HAP-1 (cell line): ENCODE results near the gene OSTN.
"Not testable (repeated sequence)": the region's sequence is repeated elsewhere in the genome, so short reads cannot be mapped to it uniquely, and the experiment has no call there.

Experiments
- DNase-seq, 2 experiments: peaks; one replicate each; pipeline ENCODE4 v3.0.0-alpha.2; 2016 to 2020; ENCODE audit warnings: low spot score in 2 of 2
- H3K27me3 ChIP-seq: fragments of 250-450 bp; sonication (Bioruptor Pico); 2 replicates; pipeline ENCODE4 v1.5.1; 2020; ENCODE audit warnings: low read depth, mild to moderate bottlenecking, moderate library complexity
- H3K36me3 ChIP-seq: fragments of 250-450 bp; sonication (Bioruptor Pico); replicated peaks from 2 replicates; pipeline ENCODE4 v1.5.1; 2020; ENCODE audit warnings: mild to moderate bottlenecking
- H3K4me1 ChIP-seq: fragments of 250-450 bp; sonication (Bioruptor Pico); 2 replicates; pipeline ENCODE4 v1.5.1; 2020; ENCODE audit warnings: mild to moderate bottlenecking
- H3K4me3 ChIP-seq: fragments of 250-450 bp; sonication (Bioruptor Pico); 2 replicates; pipeline ENCODE4 v1.5.1; 2020; ENCODE audit warnings: mild to moderate bottlenecking, moderate library complexity
- H3K9me3 ChIP-seq: fragments of 250-450 bp; sonication (Bioruptor Pico); 2 replicates; pipeline ENCODE4 v1.5.1; 2020; ENCODE audit warnings: mild to moderate bottlenecking, moderate library complexity
- in situ Hi-C: fragments of 300-500 bp; cut with MboI; formaldehyde crosslinking; loops from 3 replicates; pipeline ENCODE4 v1.14.3; 2020; ENCODE audit warnings: low sequenced_read_pairs, inconsistent platforms, mixed read lengths

Gene OSTN

DNA sequence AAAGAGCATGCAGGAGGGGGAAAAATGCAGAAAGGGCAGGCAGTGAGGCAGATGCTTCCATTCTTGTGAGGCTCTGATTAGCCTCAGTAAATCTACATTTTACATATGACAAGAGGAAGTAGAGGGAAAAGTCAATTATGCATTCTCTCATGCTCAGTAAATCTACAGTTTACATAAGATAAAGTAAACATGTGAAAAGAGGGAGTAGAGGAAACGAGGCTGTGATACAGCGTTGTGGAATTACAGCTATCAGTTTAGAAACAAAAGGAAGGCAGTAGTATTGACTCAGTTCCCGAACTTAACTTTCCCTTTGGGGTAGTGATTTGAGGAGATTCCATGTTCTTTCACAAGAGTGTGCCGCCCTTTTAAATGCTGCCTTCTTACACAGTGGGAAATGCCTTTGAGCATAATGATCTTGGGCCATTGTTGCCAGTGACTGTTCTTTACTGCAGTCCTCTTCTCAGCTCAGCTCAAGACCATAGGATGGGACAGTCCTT lies 39.3 kb downstream of the OSTN start:
- in situ Hi-C loops, result no loop called here
- H3K4me1 ChIP-seq, result peaks cover 42% of the 10 kb centered on the region
- peak in 1 of 2 experiments; percentile 16 for DNase-seq
- H3K36me3 ChIP-seq, result no peaks in the 10 kb centered on the region
- no peaks in the 10 kb centered on the region for H3K27me3 ChIP-seq
- H3K4me3 ChIP-seq, result no peak overlapping the region
- no peaks in the 10 kb centered on the region for H3K9me3 ChIP-seq

DNA sequence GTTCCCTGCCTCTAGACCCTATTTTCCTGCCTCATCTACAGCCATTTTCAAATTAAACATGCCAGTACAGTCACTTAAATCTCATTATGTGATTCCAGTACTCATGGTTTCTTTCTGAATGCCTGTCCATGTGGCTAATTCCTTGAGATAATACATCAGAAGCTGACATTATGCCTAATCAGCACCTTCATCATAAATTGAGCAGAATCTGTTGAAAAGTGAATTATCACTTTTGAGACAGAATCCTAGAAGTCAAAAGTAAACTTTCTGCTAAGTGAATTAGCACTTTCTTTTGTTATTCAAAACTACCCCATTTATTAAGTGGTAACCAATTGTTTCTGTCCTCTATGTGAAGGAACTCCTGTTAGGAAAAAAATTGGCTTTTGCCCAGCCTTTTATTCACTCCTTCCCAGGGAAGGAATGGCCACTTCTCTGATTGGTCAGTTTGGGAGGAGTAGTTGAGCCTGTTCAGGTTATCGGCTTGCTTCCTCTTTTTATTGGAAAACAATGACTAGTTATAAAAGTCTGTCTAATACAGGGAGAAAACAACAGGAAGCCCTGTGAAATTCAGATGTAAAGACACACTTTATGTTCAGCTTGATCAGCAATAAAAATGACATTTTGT lies 40.5 kb downstream of the OSTN start:
- H3K4me3 ChIP-seq, result no peak overlapping the region
- no peaks in the 10 kb centered on the region for H3K9me3 ChIP-seq
- H3K27me3 ChIP-seq, result no peaks in the 10 kb centered on the region
- DNase-seq, result peak; percentile 68 to 76
- in situ Hi-C loops, result no loop called here
- H3K36me3 ChIP-seq, result no peaks in the 10 kb centered on the region
- peaks cover 42% of the 10 kb centered on the region for H3K4me1 ChIP-seq

DNA sequence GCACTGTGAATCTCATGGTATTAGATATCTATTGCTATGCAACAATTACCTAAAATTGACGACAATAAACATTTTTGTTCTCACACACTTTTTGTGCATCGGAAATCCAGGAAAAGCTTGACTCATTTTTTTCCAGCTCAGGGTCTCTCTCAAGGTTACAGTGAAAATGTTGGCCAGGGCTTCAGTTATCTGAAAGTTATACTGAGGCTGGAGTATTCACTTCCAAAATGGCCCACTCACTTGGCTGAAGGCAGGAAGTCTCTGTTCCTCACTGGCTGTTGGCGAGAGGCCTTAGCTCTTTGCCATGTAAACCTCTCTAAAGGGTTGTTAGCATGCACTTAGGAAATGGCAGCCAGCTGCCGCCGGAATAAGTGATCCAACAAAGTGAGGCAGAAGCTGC lies 41.4 kb downstream of the OSTN start:
- Histone ChIP-seq H3K9me3 (no peaks in the 10 kb centered on the region), H3K4me3 (no peak overlapping the region), H3K36me3 (no peaks in the 10 kb centered on the region), H3K4me1 (peaks cover 42% of the 10 kb centered on the region), H3K27me3 (no peaks in the 10 kb centered on the region)
- DNase-seq, result no peak
- in situ Hi-C loops, result no loop called here

DNA sequence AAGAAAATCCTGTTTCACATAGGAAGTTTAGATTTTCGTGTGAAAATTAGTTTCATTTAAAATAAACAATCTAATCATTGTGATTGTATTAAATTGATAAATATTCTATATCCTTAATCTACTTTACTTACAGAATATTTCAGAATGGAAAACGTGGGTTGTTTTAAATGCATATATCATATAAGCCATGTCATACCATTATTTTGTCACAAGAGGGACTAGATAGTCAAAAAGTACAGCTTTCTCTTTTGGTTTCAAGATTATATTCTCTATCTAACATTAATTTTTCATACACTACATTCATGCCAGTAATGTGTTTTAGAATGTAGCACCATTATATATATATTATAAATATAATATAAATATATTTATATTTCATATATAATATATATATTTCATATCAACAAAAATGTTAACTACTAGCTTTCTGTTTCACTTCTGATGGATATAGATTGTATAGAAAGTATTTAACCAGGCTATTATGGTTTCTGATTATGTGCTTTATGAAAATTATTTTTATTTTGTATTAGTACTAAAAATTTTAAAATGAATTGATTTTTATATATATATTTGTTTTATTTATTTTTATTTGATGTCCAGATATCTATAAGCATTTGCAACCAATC lies 45.3 kb downstream of the OSTN start:
- in situ Hi-C loops, result no loop called here
- peak in 1 of 2 experiments; percentile 22 for DNase-seq

DNA sequence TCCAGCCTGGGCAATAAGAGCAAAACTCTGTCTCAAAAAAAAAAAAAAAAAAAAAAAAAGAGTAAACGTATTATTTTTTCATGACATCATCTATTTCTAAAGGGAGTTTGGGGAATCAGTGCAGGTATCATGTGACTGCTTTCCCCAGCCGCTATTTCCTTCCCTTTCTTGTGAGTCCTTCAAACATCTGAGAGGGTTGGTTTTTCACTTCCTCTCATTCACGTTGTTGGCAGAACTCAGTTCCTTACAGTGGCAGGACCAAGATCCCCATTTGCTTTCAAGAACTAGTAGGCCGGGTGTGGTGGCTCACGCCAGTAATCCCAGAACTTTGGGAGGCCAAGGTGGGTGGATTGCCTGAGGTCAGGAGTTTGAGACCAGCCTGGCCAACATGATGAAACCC lies 47.0 kb downstream of the OSTN start:
- H3K36me3 ChIP-seq, H3K4me1 ChIP-seq, DNase-seq, H3K9me3 ChIP-seq, H3K4me3 ChIP-seq, H3K27me3 ChIP-seq, in situ Hi-C loops: not testable (repeated sequence)

More for the DNA sequence above, 45.3 kb downstream of the OSTN start:
- H3K4me1 ChIP-seq, result peaks cover 15% of the 10 kb centered on the region
- no peaks in the 10 kb centered on the region for H3K36me3 ChIP-seq
- H3K9me3 ChIP-seq, result no peaks in the 10 kb centered on the region
- no peaks in the 10 kb centered on the region for H3K27me3 ChIP-seq
- H3K4me3 ChIP-seq, result no peak overlapping the region

DNA sequence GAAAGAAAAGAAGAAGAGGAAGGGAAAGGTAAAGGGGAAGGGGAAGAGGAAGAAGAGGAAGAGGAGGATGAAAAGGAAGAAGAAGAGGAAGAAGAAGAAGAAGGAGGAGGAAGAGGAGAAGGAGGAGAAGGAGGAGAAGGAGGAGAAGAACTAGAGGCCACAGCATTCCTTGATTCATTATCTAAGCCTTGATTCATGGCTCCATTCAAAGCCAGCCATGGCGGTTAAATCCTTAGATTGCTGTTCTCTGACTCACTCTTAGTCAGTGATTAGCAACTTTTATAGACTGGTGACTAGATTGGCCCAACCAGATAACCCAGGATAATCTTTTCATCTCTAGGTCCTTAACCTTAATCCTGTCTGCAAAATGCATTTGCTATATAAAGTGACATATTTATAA lies 47.6 kb downstream of the OSTN start:
- H3K9me3 ChIP-seq, result no peaks in the 10 kb centered on the region
- no peaks in the 10 kb centered on the region for H3K36me3 ChIP-seq
- in situ Hi-C loops, result no loop called here
- peaks cover 7% of the 10 kb centered on the region; the same call in 1 of the 2 replicates for H3K4me1 ChIP-seq
- H3K27me3 ChIP-seq, result no peaks in the 10 kb centered on the region
- peak in 1 of 2 experiments; percentile 54 for DNase-seq
- H3K4me3 ChIP-seq, result no peak overlapping the region

DNA sequence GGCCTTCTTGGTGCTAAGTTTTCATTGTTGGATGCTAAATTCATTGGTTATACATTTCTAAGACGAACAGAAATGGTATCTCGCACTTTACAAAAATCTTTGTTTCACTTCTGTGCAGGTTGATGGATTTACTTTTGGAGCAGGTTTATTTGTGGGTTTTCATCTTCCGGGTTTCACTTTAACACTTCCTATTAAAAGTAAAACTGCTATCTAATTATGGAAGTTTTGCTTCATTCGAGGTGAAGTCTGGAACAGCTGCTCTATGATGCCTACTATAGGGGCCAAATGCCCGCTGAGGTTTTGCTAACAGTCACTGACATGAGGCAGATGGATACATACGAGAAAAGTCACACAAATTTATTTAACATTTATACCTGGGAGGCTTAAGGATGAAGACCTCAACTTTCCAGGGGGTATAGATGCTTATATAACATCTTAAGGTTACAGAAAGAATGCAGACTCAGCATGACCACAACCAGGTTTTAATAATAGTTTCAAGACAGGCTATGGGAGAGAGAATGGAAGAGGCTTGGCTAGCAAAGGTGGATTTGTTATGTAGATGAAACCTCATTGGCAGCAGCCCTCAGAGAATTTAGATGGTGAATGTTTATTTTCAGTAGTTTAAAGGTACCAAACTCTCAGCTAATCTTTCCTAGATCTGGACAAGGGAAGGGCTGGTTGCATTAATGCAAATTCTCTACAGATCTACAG lies 54.2 kb downstream of the OSTN start:
- H3K4me1 ChIP-seq, result peaks cover 22% of the 10 kb centered on the region
- no peaks in the 10 kb centered on the region for H3K9me3 ChIP-seq
- in situ Hi-C loops, result no loop called here
- no peaks in the 10 kb centered on the region for H3K27me3 ChIP-seq
- H3K36me3 ChIP-seq, result no peaks in the 10 kb centered on the region
- H3K4me3 ChIP-seq, result no peak overlapping the region
- peak in 1 of 2 experiments; percentile 67 for DNase-seq

DNA sequence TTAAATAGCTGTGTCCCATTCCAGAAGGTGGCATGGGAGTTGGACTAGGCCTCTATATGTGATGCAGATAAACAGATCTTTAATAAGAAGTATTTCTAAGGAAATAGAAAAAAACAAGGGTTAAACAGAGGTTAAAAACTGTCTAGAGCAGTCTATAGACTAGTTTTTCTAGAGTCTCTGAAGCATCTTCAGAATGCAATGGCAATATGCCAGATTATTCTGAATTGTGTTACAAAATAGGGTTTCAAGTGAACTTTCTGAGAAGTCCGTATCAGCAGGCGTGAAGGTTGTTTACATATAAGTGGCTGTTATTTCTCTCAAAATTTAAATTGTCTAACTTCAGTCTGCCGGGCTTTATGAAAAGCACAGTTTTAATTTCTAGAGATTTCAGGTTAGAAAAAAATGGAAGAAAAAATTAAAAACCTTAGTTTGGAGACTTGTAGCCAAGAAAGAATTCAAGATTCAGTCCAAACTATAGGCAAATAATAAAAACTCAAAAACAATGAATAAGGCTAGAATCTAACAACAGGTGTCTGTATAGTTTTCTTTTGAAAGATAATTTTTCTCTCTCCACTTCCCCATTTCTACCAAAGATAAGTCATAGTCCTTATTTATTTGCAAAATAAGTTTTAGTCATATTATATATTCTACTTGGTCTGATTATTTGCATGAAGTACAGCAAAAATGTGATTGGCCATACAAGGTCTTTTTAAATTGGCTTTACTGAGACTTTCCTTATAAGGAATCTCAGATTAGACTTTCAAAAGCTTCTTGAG lies 55.2 kb downstream of the OSTN start:
- no peaks in the 10 kb centered on the region for H3K27me3 ChIP-seq
- H3K9me3 ChIP-seq, result no peaks in the 10 kb centered on the region
- no peaks in the 10 kb centered on the region for H3K36me3 ChIP-seq
- no peak for DNase-seq
- in situ Hi-C loops, result no loop called here
- H3K4me1 ChIP-seq, result peaks cover 31% of the 10 kb centered on the region
- no peak overlapping the region for H3K4me3 ChIP-seq

DNA sequence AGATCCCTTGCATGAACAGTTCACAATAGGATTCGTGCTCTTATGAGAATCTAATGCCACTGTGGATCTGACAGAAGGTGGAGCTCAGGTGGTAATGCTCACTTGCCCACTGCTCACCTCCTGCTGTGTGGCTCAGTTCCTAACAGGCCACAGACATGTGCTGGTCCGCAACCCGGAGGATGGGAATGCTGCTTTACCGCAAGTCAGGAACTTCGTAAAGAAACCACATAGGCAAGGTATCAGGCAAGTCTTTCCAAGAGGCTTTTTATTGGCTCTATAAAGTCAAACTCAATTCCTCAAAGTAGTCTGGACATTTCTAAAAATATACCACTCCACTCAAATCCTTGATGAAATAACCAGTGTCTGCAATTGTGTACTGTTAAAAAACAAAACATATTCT lies 56.1 kb downstream of the OSTN start:
- H3K4me3 ChIP-seq, result no peak overlapping the region
- H3K36me3 ChIP-seq, result no peaks in the 10 kb centered on the region
- no peaks in the 10 kb centered on the region for H3K9me3 ChIP-seq
- H3K4me1 ChIP-seq, result peaks cover 40% of the 10 kb centered on the region
- H3K27me3 ChIP-seq, result no peaks in the 10 kb centered on the region
- DNase-seq, result no peak
- in situ Hi-C loops, result no loop called here

DNA sequence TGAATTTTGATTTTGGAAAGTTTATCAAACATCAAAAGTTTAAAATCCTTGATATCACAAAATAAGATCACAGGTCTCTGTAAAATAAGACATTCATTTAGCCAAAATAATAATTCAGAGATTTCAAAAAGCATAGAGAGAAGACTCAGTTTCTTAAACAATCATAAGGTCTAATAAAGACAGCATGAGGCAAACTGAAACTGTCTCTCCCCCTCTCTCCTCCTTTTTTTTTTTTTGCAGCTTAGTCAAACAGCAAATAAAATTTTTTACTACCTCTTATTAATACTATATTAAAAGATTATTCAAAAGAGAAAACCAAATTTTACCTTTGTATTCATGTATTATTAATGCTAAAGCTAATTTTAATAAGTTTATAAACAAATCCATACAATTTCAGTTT lies 57.4 kb downstream of the OSTN start:
- in situ Hi-C loops, result no loop called here
- Histone ChIP-seq H3K27me3 (no peaks in the 10 kb centered on the region), H3K4me3 (no peak overlapping the region), H3K36me3 (no peaks in the 10 kb centered on the region), H3K4me1 (peaks cover 53% of the 10 kb centered on the region), H3K9me3 (no peaks in the 10 kb centered on the region)
- no peak for DNase-seq

DNA sequence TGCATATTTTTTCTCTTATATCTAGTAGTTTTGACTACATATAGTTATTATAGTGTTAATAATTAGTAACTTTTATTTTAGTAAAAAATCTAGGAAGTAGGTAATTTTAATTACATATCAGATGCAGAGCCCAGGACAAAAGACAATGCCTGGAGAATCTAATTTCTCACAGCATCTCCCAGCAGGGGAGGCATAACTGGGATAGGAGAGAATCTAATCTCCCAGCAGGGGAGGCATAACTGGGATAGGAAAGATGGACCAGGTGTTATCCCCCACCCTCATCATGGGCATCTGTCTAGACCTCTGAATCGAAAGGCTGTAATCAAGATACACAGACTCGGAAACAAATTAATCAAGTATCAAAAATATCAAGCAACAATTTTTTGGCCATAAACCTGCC lies 58.2 kb downstream of the OSTN start:
- Histone ChIP-seq H3K36me3 (no peaks in the 10 kb centered on the region), H3K9me3 (no peaks in the 10 kb centered on the region), H3K4me3 (no peak overlapping the region), H3K4me1 (peaks cover 55% of the 10 kb centered on the region), H3K27me3 (no peaks in the 10 kb centered on the region)
- in situ Hi-C loops, result no loop called here
- DNase-seq, result no peak

DNA sequence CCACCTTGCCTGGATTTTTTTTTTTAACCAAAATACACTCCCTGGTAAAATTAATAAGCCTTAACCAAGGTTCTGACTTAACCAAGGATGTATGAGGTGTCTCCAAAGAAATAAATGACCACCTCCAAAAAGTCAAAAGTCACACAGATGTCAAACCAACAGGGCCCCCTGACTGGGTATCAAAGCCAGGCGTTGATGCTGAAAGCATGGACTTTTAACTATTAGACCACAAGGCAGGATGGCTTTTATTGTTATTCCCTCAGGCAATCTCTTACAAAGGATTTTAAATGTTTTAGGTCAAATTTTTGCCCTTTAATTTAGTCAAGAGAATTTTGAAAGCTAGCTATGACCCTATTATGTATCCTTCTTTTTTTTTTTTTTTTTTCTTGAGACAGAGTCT lies 60.4 kb downstream of the OSTN start:
- H3K27me3 ChIP-seq, result no peaks in the 10 kb centered on the region
- no peak overlapping the region for H3K4me3 ChIP-seq
- H3K4me1 ChIP-seq, result peaks cover 61% of the 10 kb centered on the region
- no peaks in the 10 kb centered on the region for H3K9me3 ChIP-seq
- in situ Hi-C loops, result no loop called here
- no peaks in the 10 kb centered on the region for H3K36me3 ChIP-seq
- DNase-seq, result no peak

DNA sequence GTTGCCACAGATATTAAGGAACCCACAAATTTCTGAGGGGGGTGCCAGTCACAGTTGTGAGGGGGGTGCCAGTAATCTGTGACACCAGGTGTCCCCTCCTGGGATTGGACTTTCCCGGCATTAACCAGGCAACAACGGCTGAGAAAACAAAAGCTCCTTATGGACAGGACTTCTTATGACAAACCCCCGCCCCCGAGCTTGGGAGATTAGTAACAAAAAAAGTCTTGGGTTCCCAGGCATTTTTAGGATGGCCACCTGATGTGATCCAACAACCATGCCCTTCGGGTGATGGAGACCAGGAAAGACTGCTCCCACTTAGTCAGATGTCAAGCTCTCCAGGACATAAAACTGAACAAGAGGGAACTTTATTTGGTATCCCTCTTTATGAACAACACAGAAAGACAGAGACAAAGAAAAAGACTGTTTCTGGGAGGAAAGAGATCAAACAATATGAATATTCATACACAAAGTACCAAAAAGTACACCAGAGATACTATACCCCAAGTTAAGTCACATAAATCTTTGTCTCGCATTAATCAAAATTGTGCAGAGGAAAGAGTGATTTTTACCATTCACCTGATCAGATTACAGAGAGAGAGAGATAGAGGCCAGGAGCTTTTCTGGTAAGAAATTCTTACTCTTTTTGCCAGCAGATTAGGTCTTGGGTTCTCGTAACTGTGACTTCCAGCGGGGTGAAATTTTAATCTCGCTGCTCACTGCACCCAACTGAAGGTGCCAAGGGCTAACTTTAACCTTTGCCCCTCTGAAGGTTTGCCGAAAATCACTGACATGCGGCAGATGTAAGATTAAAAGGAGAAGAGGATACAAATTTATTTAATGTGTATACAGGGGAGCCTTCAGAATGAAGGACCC lies 61.6 kb downstream of the OSTN start:
- Histone ChIP-seq H3K4me1 (peaks cover 64% of the 10 kb centered on the region), H3K27me3 (no peaks in the 10 kb centered on the region), H3K36me3 (no peaks in the 10 kb centered on the region), H3K4me3 (no peak overlapping the region), H3K9me3 (no peaks in the 10 kb centered on the region)
- in situ Hi-C loops, result no loop called here
- peak in 1 of 2 experiments; percentile 51 for DNase-seq
